Activated CD8-positive, alpha-beta memory T cell treated with anti-CD3 and anti-CD28 coated beads for 48 hours (primary cell): ENCODE data around the gene CNKSR3.
"Not testable (repeated sequence)": the region's sequence is repeated elsewhere in the genome, so short reads cannot be mapped to it uniquely, and the experiment has no call there.

Experiments
- DNase-seq, 3 experiments: peaks; one replicate each; pipeline ENCODE4 v3.0.0-alpha.2; 2020; ENCODE audit warnings: low read depth in 2 of 3, low spot score in 2 of 3

The CNKSR3 gene

GRCh38 chr6:154528310-154528915 is 17.9 kb upstream of the CNKSR3 start:
- DNase-seq = no peak

GRCh38 chr6:154526996-154527395 is 16.5 kb upstream of the CNKSR3 start:
- no peak for DNase-seq

GRCh38 chr6:154522576-154522975 is 12.1 kb upstream of the CNKSR3 start:
- no peak for DNase-seq

- no peak for DNase-seq
These were observed 10.9 kb upstream of the CNKSR3 start for GRCh38 chr6:154521412-154521811.

- DNase-seq = no peak
These were observed 9.8 kb upstream of the CNKSR3 start for GRCh38 chr6:154520280-154520679.

- DNase-seq = no peak
These were observed 7.9 kb upstream of the CNKSR3 start for GRCh38 chr6:154518396-154518795.

- no peak for DNase-seq
These were observed 5.8 kb upstream of the CNKSR3 start for GRCh38 chr6:154516276-154516675.

GRCh38 chr6:154515826-154516225 is 5.3 kb upstream of the CNKSR3 start:
- DNase-seq = no peak

GRCh38 chr6:154515076-154515475 is 4.6 kb upstream of the CNKSR3 start:
- DNase-seq = not testable (repeated sequence)

- no peak for DNase-seq
These were observed 4.0 kb upstream of the CNKSR3 start for GRCh38 chr6:154514481-154514880.

- DNase-seq = no peak
These were observed 3.3 kb upstream of the CNKSR3 start for GRCh38 chr6:154513601-154514320.

GRCh38 chr6:154512201-154512600 is 1.7 kb upstream of the CNKSR3 start:
- no peak for DNase-seq

GRCh38 chr6:154511791-154512190 is 1.3 kb upstream of the CNKSR3 start:
- DNase-seq = no peak

GRCh38 chr6:154509421-154510143 is 903 bp downstream of the CNKSR3 start:
- DNase-seq = peak in 1 of 3 experiments; percentile 5

- DNase-seq = no peak
These were observed 1.7 kb downstream of the CNKSR3 start for GRCh38 chr6:154508573-154509375.

- no peak for DNase-seq
These were observed 3.2 kb downstream of the CNKSR3 start for GRCh38 chr6:154506991-154507898.

- no peak for DNase-seq
These were observed 3.9 kb downstream of the CNKSR3 start for GRCh38 chr6:154506582-154506981.

GRCh38 chr6:154506108-154506507 is 4.4 kb downstream of the CNKSR3 start:
- DNase-seq = no peak

- DNase-seq = no peak
These were observed 5.5 kb downstream of the CNKSR3 start for GRCh38 chr6:154504865-154505449.

GRCh38 chr6:154504102-154504501 is 6.4 kb downstream of the CNKSR3 start:
- DNase-seq = no peak
